ENCODE measurements around the gene PUS1. TPM values are rescaled to one million over a fixed set of nuclear protein-coding genes. Genes with fewer than 3 reads are reported as not detected.

PUS1 gene
- total and polyA plus RNA-seq, 2 donors (not counting 1 experiment from before 2014, with no cell fraction given): 50.1 to 99.5 TPM

DNA sequence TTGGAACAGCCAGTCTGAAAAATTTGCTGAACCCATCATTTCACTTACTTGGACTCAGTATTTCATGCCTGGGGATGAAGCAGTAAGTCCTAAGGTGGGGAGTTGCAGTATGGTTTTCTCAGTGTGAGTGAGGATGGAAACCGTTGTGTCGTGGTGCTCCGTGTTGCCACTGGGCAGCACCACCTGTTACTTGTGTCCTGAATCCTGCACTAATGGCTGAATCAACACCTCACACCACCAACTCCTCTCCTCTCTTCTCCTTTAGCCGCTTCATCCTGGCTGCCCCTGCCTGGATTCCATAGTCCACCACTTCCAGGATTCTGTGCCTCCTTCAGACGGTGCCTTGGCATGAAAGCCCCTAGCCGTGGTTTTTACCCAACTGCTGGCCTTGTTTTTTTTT, 17.7 kb downstream of the PUS1 start:
- no peak for DNase-seq

DNA sequence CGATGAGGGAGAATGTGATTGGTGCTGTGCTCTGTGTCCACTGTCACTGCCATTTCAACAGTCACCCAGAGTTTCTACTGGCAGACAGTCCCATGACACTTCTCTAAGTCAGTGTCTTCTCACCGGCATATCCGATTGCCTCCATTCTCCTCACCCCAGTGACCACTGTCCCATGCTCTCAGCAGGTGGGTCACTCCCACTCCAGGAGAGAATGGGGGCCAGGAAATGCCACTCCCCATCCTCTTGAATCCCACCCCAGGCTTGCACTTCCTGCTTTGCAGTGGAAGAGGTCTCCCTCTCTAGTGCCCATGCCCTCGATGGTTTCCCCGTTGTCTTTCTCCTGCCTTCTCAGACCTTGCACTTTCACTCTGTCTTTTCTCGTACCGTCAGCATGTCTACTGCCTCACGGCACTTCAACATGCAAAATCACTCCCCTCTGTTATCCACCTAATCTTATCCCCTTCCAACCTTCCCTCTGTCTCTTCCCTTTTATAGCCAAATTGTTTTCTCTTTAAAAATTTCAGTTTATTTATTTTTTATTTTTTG, 18.5 kb downstream of the PUS1 start:
- Mint-ChIP-seq H3K9me3 (ENCODE audit: insufficient read depth) (no peaks in the 10 kb centered on the region), H3K27me3 (no peaks in the 10 kb centered on the region), H3K4me3 (no peak overlapping the region), H3K27ac (peak overlapping the region; percentile 68), H3K4me1 (peaks cover 16% of the 10 kb centered on the region)
- intact Hi-C loops (cut with micrococcal nuclease): loop anchor here (2.0 to 5.0 kb wide), 3 partner anchors 95 to 175 kb away; partner anchors contain the start of gene MMP17
- Histone ChIP-seq H2AFZ (ENCODE audit: insufficient read depth, low read depth, low read length, poor library complexity, severe bottlenecking) (no peak overlapping the region), H3K27ac (ENCODE audit: low read length in 2 of 2) (peak overlapping the region in 1 of 2 donors; percentile 49), H3K9ac (ENCODE audit: low read length) (no peak overlapping the region), H3K79me2 (ENCODE audit: control insufficient read depth, insufficient read depth, low read length) (peaks cover 25% of the 10 kb centered on the region), H4K20me1 (ENCODE audit: control insufficient read depth, insufficient read depth, low read length, poor library complexity, severe bottlenecking) (peaks cover 25% of the 10 kb centered on the region), H3K36me3 (replicated peaks in 1 of 2; ENCODE audit: control extremely low read depth in 1 of 2, control insufficient read depth in 1 of 2, extremely low read depth in 1 of 2, insufficient read depth in 2 of 2, low read length in 1 of 2) (peaks cover 0 to 22% of the 10 kb centered on the region in 2 experiments), H3K4me1 (ENCODE audit: control insufficient read depth in 2 of 2, insufficient read depth in 2 of 2, low read length in 2 of 2) (peaks cover 8 to 24% of the 10 kb centered on the region in 2 donors), H3K9me3 (ENCODE audit: control extremely low read depth in 1 of 3, control insufficient read depth in 2 of 3, insufficient read depth in 1 of 3, low read length in 2 of 3) (peaks cover 0 to 6% (median 0%) of the 10 kb centered on the region in 3 donors), H3K27me3 (replicated peaks in 1 of 4; ENCODE audit: control extremely low read depth in 1 of 4, control insufficient read depth in 3 of 4, insufficient read depth in 4 of 4, low read length in 3 of 4) (no peaks in the 10 kb centered on the region), H3K4me2 (replicated peaks; ENCODE audit: low read depth, low read length, poor library complexity, severe bottlenecking) (no peak overlapping the region), H3K4me3 (ENCODE audit: control extremely low read depth in 1 of 5, extremely low read depth in 1 of 5, insufficient read depth in 1 of 5, low read depth in 2 of 5, low read length in 4 of 5) (no peak overlapping the region)
- POLR2A ChIA-PET: no interaction called here
- no peak for TF ChIP-seq EZH2 (IDR thresholded peaks at IDR 0.05; ENCODE audit: borderline replicate concordance, insufficient read depth, low read depth, low read length, poor library complexity, severe bottlenecking)
- TF ChIP-seq, protein P1, sequence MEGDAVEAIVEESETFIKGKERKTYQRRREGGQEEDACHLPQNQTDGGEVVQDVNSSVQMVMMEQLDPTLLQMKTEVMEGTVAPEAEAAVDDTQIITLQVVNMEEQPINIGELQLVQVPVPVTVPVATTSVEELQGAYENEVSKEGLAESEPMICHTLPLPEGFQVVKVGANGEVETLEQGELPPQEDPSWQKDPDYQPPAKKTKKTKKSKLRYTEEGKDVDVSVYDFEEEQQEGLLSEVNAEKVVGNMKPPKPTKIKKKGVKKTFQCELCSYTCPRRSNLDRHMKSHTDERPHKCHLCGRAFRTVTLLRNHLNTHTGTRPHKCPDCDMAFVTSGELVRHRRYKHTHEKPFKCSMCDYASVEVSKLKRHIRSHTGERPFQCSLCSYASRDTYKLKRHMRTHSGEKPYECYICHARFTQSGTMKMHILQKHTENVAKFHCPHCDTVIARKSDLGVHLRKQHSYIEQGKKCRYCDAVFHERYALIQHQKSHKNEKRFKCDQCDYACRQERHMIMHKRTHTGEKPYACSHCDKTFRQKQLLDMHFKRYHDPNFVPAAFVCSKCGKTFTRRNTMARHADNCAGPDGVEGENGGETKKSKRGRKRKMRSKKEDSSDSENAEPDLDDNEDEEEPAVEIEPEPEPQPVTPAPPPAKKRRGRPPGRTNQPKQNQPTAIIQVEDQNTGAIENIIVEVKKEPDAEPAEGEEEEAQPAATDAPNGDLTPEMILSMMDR (IDR thresholded peaks at IDR 0.05): no peak
- WGBS (ENCODE audit: insufficient coverage): 60% methylated on average over 6 of the region's 8 CpGs
- ATAC-seq (ENCODE audit: low read depth) (no peak), DNase-seq (no peak)
- CTCF ChIA-PET: no interaction called here

More for the DNA sequence above, 17.7 kb downstream of the PUS1 start:
- WGBS (ENCODE audit: insufficient coverage): 100% methylated on average over 2 of the region's 6 CpGs
- TF ChIP-seq EZH2 (IDR thresholded peaks at IDR 0.05; ENCODE audit: borderline replicate concordance, insufficient read depth, low read depth, low read length, poor library complexity, severe bottlenecking): no peak
- TF ChIP-seq, protein P1 (IDR thresholded peaks at IDR 0.05): no peak
- ChIA-PET CTCF (no interaction called here), POLR2A (interaction anchor here (0.9 kb wide), 1 partner anchor 17 kb away, joined by 3 read pairs; no protein-coding TSS in a partner anchor)
- no peak overlapping the region for H3K4me3 ChIP-seq (ENCODE audit: control extremely low read depth in 1 of 5, extremely low read depth in 1 of 5, insufficient read depth in 1 of 5, low read depth in 2 of 5, low read length in 4 of 5)
- intact Hi-C loops (cut with micrococcal nuclease): loop anchor here (5.0 kb wide), 1 partner anchor 174 kb away; no protein-coding TSS in a partner anchor
- peaks cover 0 to 27% of the 10 kb centered on the region in 2 experiments for H3K36me3 ChIP-seq (replicated peaks in 1 of 2; ENCODE audit: control extremely low read depth in 1 of 2, control insufficient read depth in 1 of 2, extremely low read depth in 1 of 2, insufficient read depth in 2 of 2, low read length in 1 of 2)
- Mint-ChIP-seq H3K27me3 (no peaks in the 10 kb centered on the region), H3K4me3 (no peak overlapping the region), H3K4me1 (peaks cover 14% of the 10 kb centered on the region), H3K27ac (no peak overlapping the region), H3K9me3 (ENCODE audit: insufficient read depth) (no peaks in the 10 kb centered on the region)
- no peak overlapping the region for H3K4me2 ChIP-seq (replicated peaks; ENCODE audit: low read depth, low read length, poor library complexity, severe bottlenecking)
- H3K9ac ChIP-seq (ENCODE audit: low read length): no peak overlapping the region
- H4K20me1 ChIP-seq (ENCODE audit: control insufficient read depth, insufficient read depth, low read length, poor library complexity, severe bottlenecking): peaks cover 17% of the 10 kb centered on the region
- H2AFZ ChIP-seq (ENCODE audit: insufficient read depth, low read depth, low read length, poor library complexity, severe bottlenecking): no peak overlapping the region
- H3K4me1 ChIP-seq (ENCODE audit: control insufficient read depth in 2 of 2, insufficient read depth in 2 of 2, low read length in 2 of 2): peaks cover 8 to 22% of the 10 kb centered on the region in 2 donors
- no peaks in the 10 kb centered on the region for H3K27me3 ChIP-seq (replicated peaks in 1 of 4; ENCODE audit: control extremely low read depth in 1 of 4, control insufficient read depth in 3 of 4, insufficient read depth in 4 of 4, low read length in 3 of 4)
- H3K79me2 ChIP-seq (ENCODE audit: control insufficient read depth, insufficient read depth, low read length): peaks cover 17% of the 10 kb centered on the region
- no peak for ATAC-seq (ENCODE audit: low read depth)
- H3K27ac ChIP-seq (ENCODE audit: low read length in 2 of 2): no peak overlapping the region
- peaks cover 0 to 8% (median 0%) of the 10 kb centered on the region in 3 donors for H3K9me3 ChIP-seq (ENCODE audit: control extremely low read depth in 1 of 3, control insufficient read depth in 2 of 3, insufficient read depth in 1 of 3, low read length in 2 of 3)
